ENCODE results near the gene COL8A2. TPM values are rescaled to one million over a fixed set of nuclear protein-coding genes. Genes with fewer than 3 reads are reported as not detected.

The COL8A2 gene
- total RNA-seq, 2 experiments from 2014 or later = 1.8 to 1.9 TPM

- Mint-ChIP-seq H3K4me3 (no peak overlapping the region), H3K27ac (no peak overlapping the region), H3K27me3 (no peaks in the 10 kb centered on the region), H3K4me1 (peaks cover 4% of the 10 kb centered on the region), H3K36me3 (peaks cover 3% of the 10 kb centered on the region), H3K9me3 (no peaks in the 10 kb centered on the region)
- peak; percentile 47 for DNase-seq
Observed at GRCh38 chr1:36134505-36135329, 9.7 kb upstream of the COL8A2 start.

DNA sequence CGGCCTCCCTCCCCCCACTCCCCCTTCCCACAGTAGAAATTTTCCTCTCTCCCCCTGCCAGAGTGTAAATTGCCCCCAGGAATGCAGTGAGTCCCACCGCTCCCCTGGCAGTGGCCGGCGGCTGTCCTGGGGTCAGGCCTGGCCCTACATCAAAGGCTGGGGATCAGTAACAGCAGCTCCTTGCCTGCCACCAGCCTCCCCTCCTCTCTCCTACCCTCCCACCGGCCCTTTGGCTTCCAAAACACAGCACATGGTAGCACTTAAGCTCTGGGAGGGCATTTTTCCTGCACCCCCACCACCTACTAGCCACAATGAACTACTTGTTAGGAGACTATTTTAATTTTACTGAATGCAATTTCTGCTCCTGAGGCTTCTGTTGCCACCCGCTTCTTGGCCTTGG, 9.0 kb upstream of the COL8A2 start:
- peaks cover 3% of the 10 kb centered on the region for H3K36me3 Mint-ChIP-seq
- no peak overlapping the region for H3K4me3 Mint-ChIP-seq
- no peak overlapping the region for H3K27ac Mint-ChIP-seq

GRCh38 chr1:36133484-36133883, 8.5 kb upstream of the COL8A2 start:
- Mint-ChIP-seq H3K9me3 (no peaks in the 10 kb centered on the region), H3K4me1 (peaks cover 4% of the 10 kb centered on the region), H3K27ac (no peak overlapping the region), H3K27me3 (no peaks in the 10 kb centered on the region), H3K36me3 (peaks cover 3% of the 10 kb centered on the region), H3K4me3 (no peak overlapping the region)
- DNase-seq = no peak

More for the DNA sequence above, 9.0 kb upstream of the COL8A2 start:
- H3K9me3 Mint-ChIP-seq = no peaks in the 10 kb centered on the region
- H3K27me3 Mint-ChIP-seq = no peaks in the 10 kb centered on the region
- DNase-seq = no peak
- peaks cover 4% of the 10 kb centered on the region for H3K4me1 Mint-ChIP-seq

GRCh38 chr1:36132029-36132428, 7.0 kb upstream of the COL8A2 start:
- no peaks in the 10 kb centered on the region for H3K27me3 Mint-ChIP-seq
- no peaks in the 10 kb centered on the region for H3K9me3 Mint-ChIP-seq
- DNase-seq = no peak
- no peaks in the 10 kb centered on the region for H3K36me3 Mint-ChIP-seq
- H3K27ac Mint-ChIP-seq = no peak overlapping the region
- H3K4me3 Mint-ChIP-seq = no peak overlapping the region
- peaks cover 7% of the 10 kb centered on the region for H3K4me1 Mint-ChIP-seq

- Mint-ChIP-seq H3K27ac (no peak overlapping the region), H3K27me3 (peaks cover 17% of the 10 kb centered on the region), H3K36me3 (no peaks in the 10 kb centered on the region), H3K9me3 (no peaks in the 10 kb centered on the region), H3K4me1 (peaks cover 19% of the 10 kb centered on the region), H3K4me3 (no peak overlapping the region)
- DNase-seq = no peak
Observed at GRCh38 chr1:36128905-36129206, 3.8 kb upstream of the COL8A2 start.

DNA sequence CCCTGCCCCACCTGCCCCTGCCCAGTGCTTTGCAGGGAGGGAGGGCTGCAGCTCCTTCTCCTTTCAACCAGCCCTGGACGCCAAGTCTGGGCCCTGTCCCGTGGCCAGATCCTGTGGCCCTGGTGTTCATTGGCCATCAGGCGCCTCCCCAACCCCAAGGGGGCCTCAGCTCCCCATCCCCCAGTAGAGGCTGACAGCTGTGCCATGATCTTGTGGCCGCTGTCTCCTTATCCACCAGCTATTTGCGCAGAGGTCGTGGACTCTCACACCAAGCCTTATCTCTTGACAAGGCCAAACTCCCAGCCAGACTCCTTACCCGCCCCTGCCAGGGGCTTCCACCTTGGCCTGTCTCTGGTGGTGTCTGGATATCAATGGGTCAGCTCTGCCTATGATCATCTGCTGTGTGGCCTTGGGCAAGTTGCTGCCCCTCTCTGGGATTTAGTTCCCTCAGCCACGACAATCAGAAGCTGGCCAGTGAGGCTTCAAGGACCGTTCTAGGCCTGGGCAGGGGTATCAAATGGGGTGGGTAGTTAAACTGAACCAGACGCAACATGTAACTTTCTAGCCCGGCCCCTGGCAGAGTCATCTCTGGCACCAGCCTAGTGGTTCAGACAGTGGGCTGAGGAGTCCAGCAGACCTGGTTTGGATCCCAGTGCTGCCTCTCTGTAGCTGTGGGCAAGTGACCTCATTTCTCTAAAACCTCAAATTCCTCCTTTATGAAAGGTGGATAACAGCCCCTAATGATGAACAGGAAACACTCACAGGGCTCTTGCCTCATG, 3.3 kb upstream of the COL8A2 start:
- Mint-ChIP-seq H3K4me3 (no peak overlapping the region), H3K27ac (no peak overlapping the region), H3K36me3 (no peaks in the 10 kb centered on the region), H3K27me3 (peaks cover 20% of the 10 kb centered on the region), H3K4me1 (peaks cover 24% of the 10 kb centered on the region), H3K9me3 (no peaks in the 10 kb centered on the region)
- no peak for DNase-seq

DNA sequence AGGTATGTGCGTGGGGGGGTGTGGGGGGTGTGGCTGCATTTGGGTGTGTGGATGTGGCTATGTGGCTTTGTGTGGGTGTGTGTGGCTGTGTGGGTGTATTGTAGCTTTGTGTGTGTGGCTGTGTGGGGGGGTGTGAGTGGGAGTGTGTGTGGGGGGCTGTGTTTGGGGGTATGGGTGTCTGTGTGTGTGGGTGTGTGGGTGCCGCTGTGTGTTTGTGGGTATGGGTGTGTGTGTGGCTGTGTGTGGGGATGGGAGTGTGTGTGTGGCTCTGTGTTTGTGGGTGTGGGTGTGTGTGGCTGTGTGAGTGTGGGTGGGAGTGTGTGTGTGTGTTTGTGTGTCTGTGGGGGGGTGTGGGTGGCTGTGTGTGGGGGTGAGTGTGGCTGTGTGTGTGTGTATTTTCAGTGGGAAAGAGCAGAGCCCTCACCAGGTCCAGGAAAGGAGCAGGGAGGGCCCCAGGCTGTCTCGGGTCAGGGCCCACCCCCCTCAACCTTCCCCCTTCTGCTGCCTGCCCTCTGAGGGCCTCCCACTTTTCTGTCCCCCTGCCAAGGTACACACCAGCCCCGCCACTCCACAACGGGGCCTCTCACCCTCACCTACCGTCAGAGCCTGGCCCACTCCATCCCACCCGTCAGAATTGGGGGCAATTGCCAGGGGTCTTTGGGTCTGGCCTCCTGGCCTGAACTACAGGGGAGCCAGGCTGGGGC, 1.9 kb upstream of the COL8A2 start:
- Mint-ChIP-seq H3K27me3 (peaks cover 28% of the 10 kb centered on the region), H3K4me3 (no peak overlapping the region), H3K4me1 (peaks cover 29% of the 10 kb centered on the region), H3K36me3 (no peaks in the 10 kb centered on the region), H3K27ac (no peak overlapping the region), H3K9me3 (no peaks in the 10 kb centered on the region)
- DNase-seq = no peak

DNA sequence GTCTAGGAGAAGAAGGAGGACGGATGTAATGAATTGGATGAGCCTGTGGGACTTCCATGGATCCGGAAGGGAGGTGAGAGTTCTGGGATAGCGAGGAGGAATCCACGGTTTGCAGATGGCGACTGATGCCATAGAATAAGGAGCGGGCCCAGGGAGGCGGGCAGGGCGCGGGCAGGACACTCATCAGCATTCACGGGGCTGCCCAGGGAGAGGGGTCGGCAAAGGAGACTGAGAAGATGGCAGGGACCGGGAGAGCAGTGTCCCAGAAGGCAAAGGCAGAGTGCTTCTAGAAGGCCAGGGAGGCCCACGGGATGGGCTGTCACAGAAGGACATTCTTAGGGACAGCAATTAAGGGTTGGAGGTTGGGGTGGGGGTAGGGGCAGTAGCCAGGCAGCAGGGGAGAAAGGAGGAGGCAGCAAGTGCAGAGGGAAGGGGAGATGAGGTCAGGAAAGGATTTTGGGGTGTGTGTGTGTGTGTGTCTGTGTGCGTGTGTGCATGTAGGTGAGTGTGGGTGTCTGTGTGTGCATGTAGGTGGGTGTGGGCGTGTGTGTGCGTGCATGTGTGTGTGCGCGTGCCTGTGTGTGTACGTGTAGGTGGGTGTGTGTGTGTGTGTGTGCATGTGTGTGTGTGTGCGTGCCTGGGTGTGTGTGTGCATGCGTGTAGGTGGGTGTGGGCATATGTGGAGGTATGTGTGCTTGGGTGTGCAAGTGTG, 1.1 kb upstream of the COL8A2 start:
- no peak for DNase-seq
- peaks cover 29% of the 10 kb centered on the region for H3K4me1 Mint-ChIP-seq
- no peaks in the 10 kb centered on the region for H3K36me3 Mint-ChIP-seq
- no peaks in the 10 kb centered on the region for H3K9me3 Mint-ChIP-seq
- no peak overlapping the region for H3K27ac Mint-ChIP-seq
- H3K27me3 Mint-ChIP-seq = peaks cover 30% of the 10 kb centered on the region
- H3K4me3 Mint-ChIP-seq = no peak overlapping the region

DNA sequence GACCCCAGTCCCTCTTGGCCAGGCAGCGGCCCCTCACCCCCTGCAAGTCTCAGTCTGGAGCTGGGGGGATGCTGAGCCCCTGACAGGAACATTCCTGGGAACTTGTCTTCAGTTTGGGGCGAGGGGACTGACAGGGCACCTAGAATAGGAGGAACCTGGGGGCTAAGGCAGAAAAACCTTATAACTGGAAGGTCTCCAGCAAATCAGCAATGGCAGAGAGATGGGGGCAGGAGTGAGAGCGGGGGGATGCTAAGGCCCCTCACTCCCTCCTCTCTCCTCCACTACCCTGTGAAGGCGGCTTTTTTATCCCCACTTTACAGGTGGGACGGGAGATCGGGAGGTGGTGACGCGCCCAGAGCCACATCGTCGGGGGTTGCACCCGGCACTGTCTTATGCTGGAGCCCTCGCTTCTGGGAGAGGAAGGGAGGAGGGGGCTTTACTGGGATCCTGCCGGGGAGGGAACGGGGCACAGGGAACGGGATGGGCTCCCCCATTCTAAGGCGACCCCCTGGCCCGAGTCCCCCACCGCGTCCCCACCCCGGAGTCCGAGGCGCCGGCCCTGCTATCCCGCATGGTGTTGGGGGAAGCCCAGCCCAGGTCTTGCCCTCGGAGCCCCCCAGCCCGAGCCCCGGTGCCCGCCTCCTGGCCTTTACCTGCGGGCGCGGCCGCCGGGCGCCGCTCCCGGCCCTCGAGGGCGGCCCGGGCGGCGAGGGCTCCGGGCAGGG, 456 bp downstream of the COL8A2 start:
- peaks cover 30% of the 10 kb centered on the region for H3K27me3 Mint-ChIP-seq
- H3K4me3 Mint-ChIP-seq = peak overlapping the region; percentile 67
- DNase-seq = no peak
- H3K27ac Mint-ChIP-seq = no peak overlapping the region
- H3K9me3 Mint-ChIP-seq = no peaks in the 10 kb centered on the region
- no peaks in the 10 kb centered on the region for H3K36me3 Mint-ChIP-seq
- H3K4me1 Mint-ChIP-seq = peaks cover 29% of the 10 kb centered on the region

DNA sequence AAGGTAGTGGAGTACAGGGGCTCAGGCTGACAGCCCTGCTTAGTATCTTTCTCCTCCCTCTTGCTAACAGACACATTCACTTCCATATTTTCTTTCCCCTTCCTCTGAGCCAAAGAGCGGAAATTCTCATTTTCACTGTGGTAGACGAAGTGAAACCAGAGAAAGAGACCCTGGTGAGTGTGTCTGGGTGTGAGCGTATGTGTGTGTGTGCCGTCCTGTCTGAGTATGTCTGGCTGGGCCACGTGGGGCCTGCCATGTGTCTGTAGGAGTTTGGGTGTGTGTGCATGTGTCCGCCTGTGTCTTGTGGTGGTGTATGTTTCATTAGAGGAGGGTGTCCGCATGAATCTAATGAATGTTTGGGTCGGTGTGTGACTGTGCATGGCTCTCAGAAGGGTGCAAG, 1.7 kb downstream of the COL8A2 start:
- Mint-ChIP-seq H3K27ac (peak overlapping the region; percentile 32), H3K4me1 (peaks cover 29% of the 10 kb centered on the region), H3K4me3 (peak overlapping the region; percentile 19), H3K36me3 (no peaks in the 10 kb centered on the region), H3K9me3 (no peaks in the 10 kb centered on the region), H3K27me3 (peaks cover 30% of the 10 kb centered on the region)
- DNase-seq = peak; percentile 36

- peaks cover 26% of the 10 kb centered on the region for H3K4me1 Mint-ChIP-seq
- H3K4me3 Mint-ChIP-seq = no peak overlapping the region
- H3K27ac Mint-ChIP-seq = no peak overlapping the region
- no peak for DNase-seq
- peaks cover 30% of the 10 kb centered on the region for H3K27me3 Mint-ChIP-seq
- H3K36me3 Mint-ChIP-seq = no peaks in the 10 kb centered on the region
- no peaks in the 10 kb centered on the region for H3K9me3 Mint-ChIP-seq
Observed at GRCh38 chr1:36122062-36123030, 2.7 kb downstream of the COL8A2 start.

DNA sequence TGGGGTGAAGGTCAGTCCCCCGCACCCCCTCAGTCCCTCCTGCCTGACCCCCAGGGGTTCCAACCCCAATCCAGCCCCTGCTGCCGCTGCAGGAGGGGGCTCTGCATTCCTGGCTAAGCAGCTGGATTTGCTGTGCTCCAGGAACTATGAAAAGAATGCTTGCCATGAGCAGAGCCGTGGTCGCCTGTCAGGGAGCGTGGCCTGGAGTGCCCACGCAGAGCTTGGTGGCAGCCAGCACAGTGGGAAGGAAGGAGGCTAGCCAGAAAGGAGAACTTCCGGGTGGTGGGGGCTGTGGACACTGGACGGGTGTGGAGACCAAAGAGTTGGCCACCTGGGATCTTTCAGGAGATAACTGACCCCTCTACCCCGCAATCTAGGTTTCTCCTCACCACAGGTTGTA, 5.6 kb downstream of the COL8A2 start:
- Mint-ChIP-seq H3K9me3 (no peaks in the 10 kb centered on the region), H3K27ac (no peak overlapping the region), H3K4me3 (no peak overlapping the region), H3K4me1 (peaks cover 13% of the 10 kb centered on the region), H3K27me3 (peaks cover 18% of the 10 kb centered on the region), H3K36me3 (no peaks in the 10 kb centered on the region)
- DNase-seq = no peak

- Mint-ChIP-seq H3K27me3 (peaks cover 13% of the 10 kb centered on the region), H3K36me3 (no peaks in the 10 kb centered on the region), H3K9me3 (no peaks in the 10 kb centered on the region), H3K4me1 (peaks cover 7% of the 10 kb centered on the region), H3K27ac (no peak overlapping the region), H3K4me3 (no peak overlapping the region)
- DNase-seq = no peak
Observed at GRCh38 chr1:36118447-36119204, 6.4 kb downstream of the COL8A2 start.

Measured in activated naive CD8-positive, alpha-beta T cell treated with anti-CD3 and anti-CD28 coated beads for 36 hours (primary cell).